NT2/D1 (cell line): ENCODE data around the gene SLC25A39.

Experiments
- SUZ12 ChIP-seq: IDR thresholded peaks from 2 replicates; pipeline ENCODE4 v1.6.1; 2011; ENCODE audit not compliant: insufficient read length, insufficient read depth; ENCODE audit errors: extremely low read depth
- YY1 ChIP-seq: IDR thresholded peaks from 2 replicates; pipeline ENCODE4 v1.6.1; 2011; ENCODE audit not compliant: insufficient read length, insufficient read depth
- ZNF274 ChIP-seq: IDR thresholded peaks from 2 replicates; pipeline ENCODE4 v1.6.1; 2011; ENCODE audit warnings: mild to moderate bottlenecking, low read depth, low read length

DNA sequence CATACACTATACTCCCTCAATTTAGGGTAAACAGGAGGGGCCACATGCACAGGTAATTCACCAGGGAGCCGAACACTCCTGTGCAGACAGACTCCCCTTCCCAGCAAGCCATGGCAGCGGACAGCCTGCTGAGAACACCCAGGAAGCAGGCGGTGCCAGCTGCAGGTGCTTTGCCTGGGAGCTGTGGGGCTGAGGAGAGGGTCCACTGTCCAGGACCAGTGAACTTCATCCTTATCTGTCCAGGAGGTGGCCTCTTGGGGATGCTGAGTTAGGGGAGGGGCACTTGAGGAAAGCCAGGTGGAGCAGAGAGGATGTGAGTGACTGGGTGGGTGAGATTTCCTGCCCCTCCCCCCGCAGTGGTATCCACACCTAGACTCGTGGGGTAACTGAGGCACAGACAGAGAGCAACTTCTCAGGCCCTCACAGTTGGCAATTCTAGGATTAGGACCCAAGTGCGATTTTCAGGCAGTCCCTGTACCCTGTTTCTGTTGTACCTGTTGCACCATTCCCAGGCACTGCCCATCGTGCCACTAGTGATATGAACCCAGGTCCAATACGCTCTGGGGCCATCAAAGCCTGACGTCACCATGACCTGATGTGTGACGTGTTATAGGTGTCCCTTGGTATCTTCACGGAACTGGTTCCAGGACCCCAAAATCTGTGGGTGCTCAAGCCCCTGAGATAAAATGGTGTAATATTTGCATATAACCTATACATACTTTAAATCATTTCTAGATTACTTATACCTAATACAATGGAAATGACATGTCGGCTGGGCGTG, 21.6 kb upstream of the SLC25A39 start:
- TF ChIP-seq YY1 (no peak), SUZ12 (no peak), ZNF274 (no peak)
